HG03571 (cell line): ENCODE measurements around the gene INPP5F.

Source experiments
- ATAC-seq: cut with Tn5 transposase; IDR thresholded peaks from one replicate; pipeline ENCODE4 v1.9.1; 2021; ENCODE audit not compliant: unreplicated experiment

INPP5F gene

GRCh38 chr10:119725828-119726675 is at the start of gene INPP5F:
Gene INPP5F, plus strand, starts transcription at chr10:119726050. Its CDS starts 213 bp downstream, at chr10:119726263.
- peak; percentile 83 for ATAC-seq

DNA sequence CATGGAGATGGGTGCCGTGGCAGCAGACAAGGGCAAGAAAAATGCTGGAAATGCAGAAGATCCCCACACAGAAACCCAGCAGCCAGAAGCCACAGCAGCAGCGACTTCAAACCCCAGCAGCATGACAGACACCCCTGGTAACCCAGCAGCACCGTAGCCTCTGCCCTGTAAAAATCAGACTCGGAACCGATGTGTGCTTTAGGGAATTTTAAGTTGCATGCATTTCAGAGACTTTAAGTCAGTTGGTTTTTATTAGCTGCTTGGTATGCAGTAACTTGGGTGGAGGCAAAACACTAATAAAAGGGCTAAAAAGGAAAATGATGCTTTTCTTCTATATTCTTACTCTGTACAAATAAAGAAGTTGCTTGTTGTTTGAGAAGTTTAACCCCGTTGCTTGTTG is 48.7 kb upstream of the INPP5F start:
- no peak for ATAC-seq

GRCh38 chr10:119677904-119678755 is 47.7 kb upstream of the INPP5F start:
- no peak for ATAC-seq

DNA sequence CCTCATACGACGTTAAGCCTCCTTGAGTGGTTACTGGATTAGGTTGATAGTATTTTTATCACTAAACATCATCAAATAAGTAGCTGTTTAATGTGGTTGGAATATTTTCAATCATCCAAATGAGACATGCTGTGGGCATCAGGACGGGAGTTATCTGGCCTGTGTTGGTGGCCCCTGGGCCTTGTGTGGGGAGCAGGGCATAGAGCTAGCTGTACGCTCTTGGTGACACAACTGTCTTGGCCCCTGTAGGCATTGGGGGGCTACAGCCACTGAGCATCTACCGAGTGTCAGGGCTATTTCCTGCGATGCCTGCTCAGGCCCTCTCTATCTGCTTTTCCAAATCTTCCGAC is 46.4 kb upstream of the INPP5F start:
- no peak for ATAC-seq

- ATAC-seq: no peak
These were observed 45.8 kb upstream of the INPP5F start for GRCh38 chr10:119680050-119680449.

DNA sequence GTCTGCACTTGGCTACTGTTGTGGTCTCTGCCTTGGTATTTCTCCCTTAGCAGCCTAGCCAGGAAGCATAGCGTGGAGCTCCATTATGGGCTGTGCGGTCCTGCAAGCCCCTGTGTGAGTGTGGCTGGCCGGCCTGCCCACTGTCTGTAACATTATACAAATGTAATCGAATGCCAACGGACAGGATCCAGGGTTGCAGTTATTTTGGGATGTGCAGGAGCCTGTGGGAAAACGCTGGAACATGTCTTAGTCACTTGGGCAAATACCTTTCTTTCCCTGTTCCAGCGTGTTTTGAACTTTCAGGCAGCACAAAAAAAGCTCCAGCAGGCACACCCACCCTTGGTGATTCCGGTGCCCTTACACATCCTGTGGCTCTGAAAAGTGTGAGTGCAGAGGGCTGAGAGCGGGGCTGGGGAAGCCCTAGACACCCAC is 45.2 kb upstream of the INPP5F start:
- no peak for ATAC-seq

DNA sequence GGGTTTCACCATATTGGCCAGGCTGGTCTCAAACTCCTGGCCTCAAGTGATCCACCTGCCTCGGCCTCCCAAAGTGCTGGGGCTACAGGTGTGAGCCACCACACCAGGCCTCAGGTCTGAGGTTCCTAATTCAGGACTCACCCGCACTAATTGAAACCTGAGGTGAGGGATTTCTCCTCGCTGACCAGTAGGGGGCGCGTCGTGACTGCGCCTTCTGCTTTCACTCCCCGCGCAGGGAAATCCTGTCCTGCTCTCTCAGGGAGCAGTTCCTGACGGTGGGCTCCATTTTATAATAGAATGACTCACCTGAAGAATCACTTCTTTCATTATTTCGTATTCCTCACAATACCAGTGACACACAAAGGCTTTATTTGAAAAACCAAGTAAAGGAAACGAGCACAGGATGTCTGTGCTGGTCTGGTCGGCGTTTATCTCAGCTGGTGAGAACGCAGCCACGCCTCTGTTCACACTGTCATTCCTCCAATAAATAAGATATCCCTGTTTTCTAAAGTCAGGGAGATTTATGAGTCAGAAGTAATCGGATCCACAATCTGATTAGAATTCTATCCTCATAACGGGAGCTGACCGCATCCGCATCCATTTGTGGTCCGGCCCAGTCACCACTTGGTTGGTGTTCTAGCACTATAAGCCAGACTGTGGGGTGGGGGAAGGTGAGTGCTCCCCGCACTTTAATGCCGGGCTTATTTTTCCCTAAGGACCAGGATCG is 39.2 kb upstream of the INPP5F start:
- ATAC-seq: peak; percentile 70

- ATAC-seq: no peak
These were observed 38.4 kb upstream of the INPP5F start for GRCh38 chr10:119687192-119688032.

DNA sequence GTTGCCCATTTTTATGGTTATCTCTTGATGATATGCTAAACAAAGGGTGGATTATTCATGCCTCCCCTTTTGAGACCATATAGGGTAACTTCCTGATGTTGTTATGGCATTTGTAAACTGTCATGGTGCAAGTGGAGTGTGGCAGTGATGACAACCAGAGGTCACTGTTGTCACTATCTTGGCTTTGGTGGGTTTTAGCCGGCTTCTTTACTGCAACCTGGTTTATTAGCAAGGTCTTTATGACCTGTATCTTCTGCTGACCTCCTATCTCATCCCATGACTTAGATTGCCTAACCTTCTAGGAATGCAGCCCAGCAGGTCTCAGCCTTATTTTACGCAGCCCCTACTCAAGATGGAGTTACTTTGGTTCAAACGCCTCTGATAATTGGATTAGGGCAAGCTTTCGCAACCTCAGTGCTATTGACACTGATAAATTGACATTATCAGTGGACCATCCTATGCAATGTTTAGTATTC is 37.8 kb upstream of the INPP5F start:
- no peak for ATAC-seq

GRCh38 chr10:119689016-119689580 is 36.8 kb upstream of the INPP5F start:
- no peak for ATAC-seq

- no peak for ATAC-seq
These were observed 34.1 kb upstream of the INPP5F start for GRCh38 chr10:119691726-119692125.

DNA sequence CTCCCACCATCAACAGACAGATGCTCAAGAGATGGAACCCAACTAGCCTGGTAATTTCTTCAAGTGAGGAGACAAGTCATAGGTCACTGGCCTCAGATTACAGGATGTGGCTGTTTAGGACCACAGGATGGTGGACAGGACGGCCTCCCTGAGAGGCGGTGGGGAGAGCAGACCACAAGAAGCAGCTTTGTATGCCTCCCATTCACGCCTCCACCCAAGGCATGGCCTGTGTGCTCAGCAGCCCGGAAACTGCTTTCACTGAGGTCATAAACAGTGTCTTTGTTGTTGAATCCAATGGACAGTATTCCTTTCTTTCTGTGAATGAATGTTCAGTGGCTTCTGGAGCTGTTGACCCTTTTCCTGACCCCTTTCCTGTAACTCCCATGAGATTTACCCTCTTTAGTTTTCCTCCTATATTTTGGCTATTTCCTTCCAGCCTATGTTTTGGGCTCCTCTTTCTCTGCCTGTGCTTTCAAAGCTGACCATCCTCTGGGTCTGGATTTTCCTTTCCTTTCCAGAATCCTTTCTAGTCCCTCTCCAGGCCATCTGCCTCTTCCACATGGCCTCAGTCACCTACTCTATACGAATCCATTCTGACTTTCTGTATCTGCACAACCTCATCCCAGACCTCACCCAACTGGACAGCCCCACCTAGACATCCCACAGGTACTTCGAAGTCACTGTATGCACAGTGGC is 32.4 kb upstream of the INPP5F start:
- peak; percentile 80 for ATAC-seq

DNA sequence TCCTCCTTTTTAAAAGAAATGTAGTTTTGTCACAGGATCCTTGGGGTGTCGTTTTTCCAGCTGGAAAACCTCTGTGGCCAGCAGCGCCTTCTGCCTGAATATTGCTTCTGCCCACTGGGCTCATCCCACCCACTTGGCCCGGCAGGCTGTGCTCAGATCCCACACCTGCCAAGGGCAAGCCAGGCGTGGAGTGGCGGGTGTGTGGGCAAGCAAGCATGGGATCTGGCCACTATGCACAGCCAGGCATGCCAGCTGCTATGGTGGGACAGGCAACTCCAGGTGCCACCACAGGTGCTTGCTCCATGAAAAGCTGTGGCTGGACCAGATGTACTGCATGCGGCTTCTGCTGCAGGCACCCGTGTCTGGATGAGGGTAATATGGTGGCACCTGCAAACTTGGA is 31.2 kb upstream of the INPP5F start:
- no peak for ATAC-seq

GRCh38 chr10:119700321-119700954 is 25.4 kb upstream of the INPP5F start:
- peak; percentile 39 for ATAC-seq

- ATAC-seq: no peak
These were observed 24.0 kb upstream of the INPP5F start for GRCh38 chr10:119701861-119702260.

- ATAC-seq: no peak
These were observed 23.3 kb upstream of the INPP5F start for GRCh38 chr10:119702583-119702982.

- ATAC-seq: no peak
These were observed 21.8 kb upstream of the INPP5F start for GRCh38 chr10:119703903-119704508.

- peak; percentile 40 for ATAC-seq
These were observed 20.4 kb upstream of the INPP5F start for GRCh38 chr10:119705434-119705831.
